ENCODE data around the gene LCN15.
"Not testable (repeated sequence)": the region's sequence is repeated elsewhere in the genome, so short reads cannot be mapped to it uniquely, and the experiment has no call there.

The LCN15 gene

DNA sequence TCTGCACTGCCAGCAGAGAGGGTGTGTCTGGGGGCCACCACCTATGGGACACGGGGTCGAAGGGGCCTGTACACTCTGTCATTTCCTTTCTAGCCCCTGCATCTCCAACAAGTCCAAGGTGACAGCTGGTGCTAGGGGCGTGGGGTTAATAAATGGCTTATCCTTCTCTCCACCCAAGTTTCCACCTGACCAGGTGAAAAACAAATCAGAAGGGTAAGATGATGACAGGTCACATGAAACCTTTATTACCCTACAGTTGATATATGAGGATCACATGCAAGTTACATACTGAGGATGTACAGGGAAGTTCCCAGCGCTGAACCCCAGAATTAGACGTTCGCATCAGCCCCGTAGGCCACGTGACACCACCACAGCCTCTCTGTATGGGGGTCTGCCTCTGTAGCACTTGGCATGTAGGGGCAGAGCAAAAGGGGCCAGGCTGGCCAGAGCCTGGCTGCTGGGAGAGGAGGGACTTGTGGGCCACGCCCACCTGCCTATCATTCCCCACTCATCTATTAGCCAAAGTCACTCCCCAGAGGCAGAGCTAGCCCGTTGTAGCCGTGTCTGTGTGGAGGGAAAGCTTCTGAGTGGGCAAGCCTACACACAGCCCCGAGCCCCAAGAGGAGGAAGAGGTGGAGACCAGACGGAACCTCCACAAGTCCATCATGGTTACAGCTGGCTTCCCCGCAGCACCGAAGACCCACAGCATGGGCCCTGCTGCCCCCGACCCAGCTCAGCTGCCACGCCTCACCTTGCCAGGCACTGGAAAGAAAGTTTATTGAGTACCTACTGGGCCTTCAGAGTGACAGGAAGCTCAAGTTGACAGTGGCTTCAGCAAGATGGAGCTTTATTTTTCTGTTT is 29.0 kb upstream of the LCN15 start:
- no peak for DNase-seq

DNA sequence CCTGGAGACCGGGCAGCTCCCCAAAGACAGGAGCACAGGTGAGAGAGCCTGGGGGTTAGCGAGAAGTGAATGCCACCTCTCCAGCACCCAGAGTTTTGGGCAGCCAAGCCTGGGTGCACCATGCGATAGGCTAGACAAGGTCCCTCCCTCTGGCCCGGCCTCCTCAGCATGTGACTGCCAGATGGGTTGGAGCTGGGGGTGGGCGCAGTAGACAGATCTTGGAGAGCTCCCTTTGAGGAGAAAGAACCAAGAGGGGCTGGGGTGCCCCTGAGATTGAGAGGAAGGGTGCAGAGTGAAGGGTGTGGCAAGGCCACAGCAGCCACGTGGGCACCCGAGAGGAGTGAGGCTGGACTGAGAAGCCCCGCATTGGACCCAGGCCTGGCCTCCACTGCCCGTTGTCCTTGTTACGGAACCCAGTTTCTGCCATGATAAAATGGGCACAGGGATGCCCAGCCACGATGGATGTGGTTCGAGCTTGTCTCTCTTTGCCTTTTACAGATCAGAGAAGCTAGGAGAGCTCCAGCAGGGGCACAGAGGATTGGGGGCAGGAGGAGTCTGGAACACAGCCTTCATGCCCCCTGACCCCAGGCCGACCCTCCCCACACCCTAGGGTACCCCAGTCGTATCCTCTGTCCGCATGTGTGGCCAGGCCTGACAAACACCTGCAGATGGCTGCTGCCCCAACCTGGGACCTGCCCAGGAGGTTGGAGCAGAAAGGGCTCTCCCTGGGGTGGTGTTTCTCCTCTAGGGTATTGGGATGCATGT is 28.2 kb upstream of the LCN15 start:
- no peak for DNase-seq

GRCh38 chr9:136791516-136792276 is 27.4 kb upstream of the LCN15 start:
- DNase-seq: peak; percentile 57 to 62

DNA sequence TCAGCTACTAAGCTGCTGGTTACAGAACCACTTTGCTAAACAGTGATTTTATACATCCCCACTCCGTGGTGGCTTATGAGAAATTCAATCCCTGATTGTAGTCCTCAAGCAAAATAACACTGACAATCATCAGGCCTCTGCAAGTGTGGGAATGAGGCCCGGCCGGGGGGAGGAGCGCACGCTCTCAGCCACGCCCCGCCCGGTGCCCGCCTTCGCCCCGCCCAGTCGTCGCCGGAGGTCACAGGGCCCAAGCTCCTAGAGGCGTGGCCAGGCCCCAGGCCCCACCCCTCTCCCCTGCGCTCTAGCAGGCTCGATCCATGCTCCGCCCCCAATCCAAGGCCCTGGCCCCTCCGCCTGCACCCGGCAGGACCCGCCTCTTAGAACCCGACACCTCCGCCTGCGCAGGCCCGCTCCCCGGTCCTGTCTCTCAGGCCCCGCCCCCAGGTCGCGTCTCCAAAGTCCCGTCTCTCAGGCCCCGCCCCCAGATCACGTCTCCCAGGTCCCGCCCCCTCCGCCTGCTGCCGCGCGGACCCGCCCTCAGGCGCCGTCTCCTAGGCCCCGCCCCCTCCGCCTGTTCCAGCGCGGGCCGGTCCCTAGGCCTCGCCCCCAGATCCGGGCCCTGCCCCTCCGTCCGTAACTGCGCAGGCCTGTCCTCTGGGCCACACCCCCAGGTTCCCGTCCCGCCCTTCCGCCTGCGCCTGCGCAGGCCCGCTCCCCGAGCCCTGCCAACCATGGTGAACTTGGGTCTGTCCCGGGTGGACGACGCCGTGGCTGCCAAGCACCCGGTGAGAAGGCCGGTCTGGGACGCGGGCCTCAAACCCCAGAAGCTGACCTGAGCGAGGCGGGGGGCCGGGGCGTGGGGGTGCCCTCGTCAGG is 26.6 kb upstream of the LCN15 start, which contains the start of gene TMEM141:
Gene TMEM141, plus strand, starts transcription at position 705 of the 876 bp plus-strand sequence. Its CDS starts 27 bp downstream, at position 732.
- peak; percentile 98 to 99 for DNase-seq

DNA sequence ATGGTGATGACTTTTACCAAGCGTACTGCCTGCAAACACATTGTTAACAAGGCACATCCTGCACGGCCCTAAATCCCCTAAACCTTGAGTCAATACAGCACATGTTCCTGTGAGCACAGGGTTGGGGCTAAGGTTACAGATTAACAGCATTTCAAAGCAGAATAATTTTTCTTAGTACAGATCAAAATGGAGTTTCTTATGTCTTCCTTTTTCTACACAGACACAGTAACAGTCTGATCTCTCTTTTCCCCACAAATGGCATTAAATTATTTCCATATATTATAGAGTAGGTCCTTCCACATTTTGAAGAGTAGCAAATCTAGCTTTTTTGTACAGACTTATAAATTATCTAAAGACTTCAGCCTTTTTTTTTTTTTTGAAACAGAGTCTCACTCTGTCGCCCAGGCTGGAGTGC is 25.2 kb upstream of the LCN15 start:
- no peak for DNase-seq

DNA sequence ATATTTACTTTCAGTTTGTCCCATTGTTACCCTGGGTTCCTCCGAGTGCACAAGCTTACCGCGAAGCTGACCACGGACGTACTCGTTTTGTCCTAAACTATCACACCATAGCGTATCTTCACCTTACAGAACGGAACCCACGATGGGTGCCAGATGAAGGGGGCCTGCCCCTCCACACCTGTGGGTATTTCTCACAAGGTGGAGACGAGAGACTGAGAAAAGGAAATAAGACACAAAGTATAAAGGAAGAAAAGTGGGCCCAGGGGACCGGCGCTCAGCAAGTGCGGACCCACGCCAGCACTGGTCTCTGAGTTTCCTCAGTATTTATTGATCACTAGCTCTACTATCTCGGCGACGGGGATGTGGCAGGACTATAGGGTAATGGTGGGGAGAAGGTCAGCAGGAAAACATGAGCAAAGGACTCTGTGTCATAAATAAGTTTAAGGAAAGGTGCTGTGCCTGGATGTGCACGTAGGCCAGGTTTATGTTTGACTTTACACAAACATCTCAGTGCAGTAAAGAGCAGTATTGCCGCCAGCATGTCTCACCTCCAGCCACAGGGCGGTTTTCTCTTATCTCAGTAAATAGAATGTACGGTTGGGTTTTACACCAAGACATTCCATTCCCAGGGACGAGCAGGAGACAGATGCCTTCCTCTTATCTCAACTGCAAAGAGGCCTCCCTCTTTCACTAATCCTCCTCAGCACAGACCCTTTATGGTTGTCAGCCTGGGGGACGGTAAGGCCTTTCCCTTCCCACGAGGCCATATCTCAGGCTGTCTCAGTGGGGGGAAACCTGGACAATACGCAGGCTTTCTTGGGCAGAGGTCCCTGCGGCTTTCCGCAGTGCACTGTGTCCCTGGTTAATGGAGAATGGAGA is 24.6 kb upstream of the LCN15 start:
- DNase-seq: not testable (repeated sequence)

- DNase-seq: peak; percentile 29 to 77
Measured at GRCh38 chr9:136787690-136788400, 23.5 kb upstream of the LCN15 start.

DNA sequence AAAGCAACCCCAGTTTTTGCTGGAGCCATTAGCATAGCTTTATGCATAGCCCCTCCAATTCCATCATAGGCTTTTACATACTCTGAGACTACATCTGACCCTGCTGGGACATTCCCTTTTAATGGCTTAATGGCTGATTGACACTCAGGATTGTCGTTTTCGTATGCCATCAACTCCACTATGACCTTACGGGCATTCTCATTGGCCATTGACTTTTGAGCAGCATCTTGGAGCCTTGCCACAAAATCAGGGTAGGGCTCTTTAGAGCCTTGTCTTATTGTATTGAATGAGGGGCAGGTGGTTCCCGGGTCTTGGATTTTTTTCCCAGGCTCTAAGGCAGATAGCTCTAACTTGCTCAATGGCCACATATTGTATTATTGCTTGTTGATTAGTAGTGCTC is 22.7 kb upstream of the LCN15 start:
- DNase-seq: not testable (repeated sequence)

- no peak for DNase-seq
Measured at GRCh38 chr9:136786451-136786850, 22.1 kb upstream of the LCN15 start.

GRCh38 chr9:136785565-136786355 is 21.4 kb upstream of the LCN15 start:
- not testable (repeated sequence) for DNase-seq

DNA sequence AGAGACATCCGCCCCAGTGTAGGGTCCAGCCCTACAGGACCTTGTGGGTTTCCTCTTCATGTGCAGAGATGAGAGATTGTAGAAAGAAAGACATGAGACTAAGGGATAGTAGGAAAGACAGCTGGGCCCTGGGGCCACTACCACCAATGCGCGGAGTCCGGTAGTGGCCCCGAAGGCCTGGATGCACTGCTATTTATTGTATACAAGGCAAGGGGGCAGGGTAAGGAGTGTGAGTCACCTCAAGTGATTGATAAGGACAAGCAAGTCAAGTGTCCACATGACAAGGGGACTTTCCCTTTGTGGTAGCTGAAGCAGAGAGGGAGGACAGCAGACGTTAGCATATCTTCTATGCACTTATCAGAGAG is 20.7 kb upstream of the LCN15 start:
- DNase-seq: no peak

GRCh38 chr9:136784249-136784996 is 20.1 kb upstream of the LCN15 start:
- peak in 1 of 2 experiments; percentile 40 for DNase-seq

- no peak for DNase-seq
Measured at GRCh38 chr9:136782452-136782851, 18.1 kb upstream of the LCN15 start.

- DNase-seq: no peak
Measured at GRCh38 chr9:136779808-136780207, 15.5 kb upstream of the LCN15 start.

DNA sequence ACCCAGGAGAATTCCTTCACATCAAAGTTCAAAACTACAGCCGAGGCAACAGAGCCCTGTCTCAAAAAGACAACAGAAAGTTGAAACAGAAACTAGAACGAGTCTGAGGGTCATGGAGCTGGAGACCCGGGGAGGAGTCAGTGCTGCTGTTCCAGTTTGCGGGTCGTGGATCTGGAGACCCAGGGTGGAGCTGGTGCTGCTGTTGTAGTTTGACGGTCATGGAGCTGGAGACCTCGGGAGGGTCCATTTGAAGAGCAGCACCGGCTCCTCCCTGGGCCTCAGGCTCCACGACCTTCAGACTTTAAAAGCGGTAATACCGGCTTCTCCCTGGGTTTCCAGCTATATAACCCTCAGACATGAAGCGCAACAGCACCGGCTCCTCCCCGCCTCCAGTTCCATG is 13.0 kb upstream of the LCN15 start:
- DNase-seq: no peak

- no peak for DNase-seq
Measured at GRCh38 chr9:136776947-136777346, 12.6 kb upstream of the LCN15 start.

DNA sequence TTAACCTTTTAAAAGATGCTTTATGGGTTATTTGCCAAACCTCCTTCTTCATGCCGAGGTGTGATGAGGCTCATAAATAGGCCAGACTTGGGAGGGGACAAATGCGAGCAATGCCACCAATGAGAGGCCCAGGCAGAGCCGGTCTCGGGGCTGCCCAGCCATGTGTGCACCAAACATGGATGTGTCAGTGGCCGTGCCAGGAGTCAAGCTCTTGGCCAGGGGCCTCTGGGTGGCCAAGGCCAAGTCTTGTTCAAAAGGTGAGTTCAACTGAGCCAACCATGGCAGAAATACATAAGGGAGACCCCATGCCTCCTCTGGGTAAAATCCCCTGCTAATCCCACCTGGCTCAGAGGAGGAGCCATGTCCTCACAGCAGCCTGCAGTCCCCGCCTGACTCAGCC is 10.9 kb upstream of the LCN15 start:
- no peak for DNase-seq

GRCh38 chr9:136774416-136775045 is 10.2 kb upstream of the LCN15 start:
- no peak for DNase-seq

All from NCI-H1930 (cell line).